HCT116 (cell line): Measurements from ENCODE around the gene RAB4B.

Source experiments
- CTCF ChIP-seq, 3 experiments: fragments of 200-600 bp in 1 of 3; sonication (generic) in 1 of 3; IDR thresholded peaks in 2 of 3; conservative IDR thresholded peaks in 1 of 3; 2 replicates each; pipeline ENCODE4 v1.5.1; 2012 to 2017; ENCODE audit warnings: low read depth in 2 of 3, low read length in 2 of 3, antibody characterized with exemption in 1 of 3, borderline replicate concordance in 1 of 3, control low read depth in 1 of 3, mild to moderate bottlenecking in 1 of 3, mixed read lengths in 1 of 3, mixed run types in 1 of 3, moderate library complexity in 1 of 3; ENCODE audit not compliant: insufficient read depth in 1 of 3
- JUND ChIP-seq: IDR thresholded peaks from 2 replicates; pipeline ENCODE4 v1.6.1; 2012
- POLR2A ChIP-seq: IDR thresholded peaks from 2 replicates; pipeline ENCODE4 v1.7.0; 2011; ENCODE audit warnings: borderline replicate concordance; ENCODE audit not compliant: insufficient read depth, insufficient read length; ENCODE audit errors: extremely low read depth

GRCh38 chr19:40754611-40755247 is 23.3 kb upstream of the RAB4B start:
- TF ChIP-seq JUND: no peak
- TF ChIP-seq POLR2A: no peak
- no peak for TF ChIP-seq CTCF (IDR thresholded peaks at IDR 0.05 in 2 of 3, conservative IDR thresholded peaks at IDR 0.05 in 1 of 3; ENCODE audit: borderline replicate concordance in 1 of 3, insufficient read depth in 1 of 3, low read depth in 2 of 3, low read length in 2 of 3)
